Measurements from ENCODE around the gene CAPN3. TPM values are rescaled to one million over a fixed set of nuclear protein-coding genes. Genes with fewer than 3 reads are reported as not detected.

The CAPN3 gene
- 1.2 and 1.5 TPM in 2 replicates for total RNA-seq

DNA sequence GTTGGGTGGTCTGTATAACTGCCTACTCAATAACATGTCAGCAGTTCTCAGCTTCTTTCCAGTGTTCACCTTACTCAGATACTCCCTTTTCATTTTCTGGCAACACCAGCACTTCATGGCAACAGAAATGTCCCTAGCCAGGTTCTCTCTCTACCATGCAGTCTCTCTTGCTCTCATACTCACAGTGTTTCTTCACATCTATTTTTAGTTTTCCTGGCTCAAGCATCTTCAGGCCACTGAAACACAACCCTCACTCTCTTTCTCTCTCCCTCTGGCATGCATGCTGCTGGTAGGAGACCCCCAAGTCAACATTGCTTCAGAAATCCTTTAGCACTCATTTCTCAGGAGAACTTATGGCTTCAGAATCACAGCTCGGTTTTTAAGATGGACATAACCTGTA, at the start of gene CAPN3:
Gene CAPN3 (plus strand): TSS at position 253 of the 400 bp plus-strand sequence. CDS start 305 bp downstream, outside the sequence.

Small RNAs within 50 kb of the gene (small RNA-seq; reads per million reads assigned to genes)
- not detected for gene RNU6-188P

Other genes with a start within 250 kb of the CAPN3 start
- gene PLA2G4F, start 202.9 kb upstream of the CAPN3 start, total RNA-seq, result not detected in 2 replicates
- gene VPS39, start 151.2 kb upstream of the CAPN3 start, total RNA-seq, result 42.3 and 42.4 TPM in 2 replicates
- gene GANC, start 86.3 kb upstream of the CAPN3 start, total RNA-seq, result 17.6 and 19.7 TPM in 2 replicates
- gene TMEM87A, start 86.1 kb upstream of the CAPN3 start, total RNA-seq, result 43.4 and 51.0 TPM in 2 replicates
- 77.2 and 103 TPM in 2 replicates for gene ZNF106, start 131.6 kb downstream of the CAPN3 start, total RNA-seq
- 57.0 and 61.6 TPM in 2 replicates for gene SNAP23, start 136.1 kb downstream of the CAPN3 start, total RNA-seq
- gene LRRC57, start 189.3 kb downstream of the CAPN3 start, total RNA-seq, result 9.6 and 14.1 TPM in 2 replicates
- gene HAUS2, start 189.3 kb downstream of the CAPN3 start, total RNA-seq, result 20.6 and 30.5 TPM in 2 replicates
- gene STARD9, start 216.1 kb downstream of the CAPN3 start, total RNA-seq, result 10.3 and 11.5 TPM in 2 replicates

Measured in subcutaneous preadipocyte (primary cell).